KG1 (cell line): Measurements from ENCODE around the gene EFR3B.

Experiments
- DNase-seq: peaks from one replicate; lab custom pipeline; 2025; lab: John Stamatoyannopoulos, UW

The EFR3B gene

GRCh38 chr2:25187729-25188350, 146.0 kb downstream of the EFR3B start:
- no peak for DNase-seq

- no peak for DNase-seq
Observed at GRCh38 chr2:25188405-25188804, 146.5 kb downstream of the EFR3B start.

- no peak for DNase-seq
Observed at GRCh38 chr2:25190536-25190935, 148.7 kb downstream of the EFR3B start.

GRCh38 chr2:25194576-25195122, 152.8 kb downstream of the EFR3B start:
- no peak for DNase-seq

GRCh38 chr2:25197336-25198208, 155.7 kb downstream of the EFR3B start:
- DNase-seq, result no peak

GRCh38 chr2:25198209-25198525, 156.3 kb downstream of the EFR3B start:
- DNase-seq, result no peak

GRCh38 chr2:25198576-25198975, 156.7 kb downstream of the EFR3B start:
- DNase-seq, result no peak

- no peak for DNase-seq
Observed at GRCh38 chr2:25201265-25201664, 159.4 kb downstream of the EFR3B start.

- no peak for DNase-seq
Observed at GRCh38 chr2:25201794-25202193, 159.9 kb downstream of the EFR3B start.

- DNase-seq, result no peak
Observed at GRCh38 chr2:25202275-25202674, 160.4 kb downstream of the EFR3B start.

GRCh38 chr2:25204190-25204838, 162.4 kb downstream of the EFR3B start:
- DNase-seq, result no peak

- DNase-seq, result peak; percentile 14
Observed at GRCh38 chr2:25207078-25207545, 165.2 kb downstream of the EFR3B start.
